Spleen (tissue), 7 donors: Measurements from ENCODE around the gene TRIM7.

Source experiments
- CTCF ChIP-seq, 11 experiments: fragments of 200-600 bp in 7 of 11; fragments of 450-650 bp in 4 of 11; sonication (generic) in 4 of 11; IDR thresholded peaks in 8 of 11; conservative IDR thresholded peaks in 3 of 11; 1 replicate in 7 of 11; 2 replicates in 4 of 11; pipeline versions ENCODE4 v1.4.0 to v1.8.0; 2016 to 2021; ENCODE audit warnings: antibody characterized with exemption in 11 of 11, inconsistent platforms in 4 of 11, mild to moderate bottlenecking in 1 of 11
- POLR2A ChIP-seq, 3 donors: fragments of 450-650 bp; IDR thresholded peaks; one replicate each; pipeline ENCODE4 v1.5.1; 2017; ENCODE audit warnings: antibody characterized with exemption in 3 of 3, mild to moderate bottlenecking in 1 of 3
- POLR2AphosphoS5 ChIP-seq, 3 donors: sonication (generic); formaldehyde crosslinking; IDR thresholded peaks; one replicate each; pipeline ENCODE4 v1.5.1; 2017; ENCODE audit warnings: antibody characterized with exemption in 3 of 3
- donor health status: DM: no; HTN: no; CAD: no; lungs with moderate emphysema.
- donor health status: DM: no; HTN: no; CAD: no.
- donor health status: DM: no; HTN: no; CAD: no.

GRCh38 chr5:181203777-181204112 lies 1.3 kb downstream of the TRIM7 start:
- TF ChIP-seq CTCF (IDR thresholded peaks at IDR 0.05 in 8 of 11, conservative IDR thresholded peaks at IDR 0.05 in 3 of 11) (no peak), POLR2A (IDR thresholded peaks at IDR 0.05) (no peak), POLR2AphosphoS5 (IDR thresholded peaks at IDR 0.05) (no peak)
